Psoas muscle (tissue), 8 donors: ENCODE data around the gene PHACTR3. TPM values are rescaled to one million over a fixed set of nuclear protein-coding genes. Genes with fewer than 3 reads are reported as not detected.

Experiments used
- ATAC-seq, 4 donors: fragments of 200-7000 bp; cut with Tn5 transposase; one replicate each; pipeline ENCODE4 v1.9.1; 2020; ENCODE audit warnings: moderate library complexity in 3 of 4, mild to moderate bottlenecking in 2 of 4
- DNase-seq, 2 donors: peaks; one replicate each; pipeline ENCODE4 v3.0.0-alpha.2; 2020
- H3K27ac ChIP-seq: fragments of 200-600 bp; one replicate; pipeline ENCODE4 v1.8.0; 2022
- H3K27me3 ChIP-seq, 3 donors: fragments of 200-600 bp in 1 of 3; one replicate each; pipeline versions ENCODE4 v1.6.1 to v1.8.0; 2013 to 2022; ENCODE audit warnings: low read length in 2 of 3, mild to moderate bottlenecking in 2 of 3, moderate library complexity in 1 of 3; ENCODE audit not compliant: insufficient read depth in 3 of 3
- H3K36me3 ChIP-seq, 2 donors: fragments of 200-600 bp in 1 of 2; one replicate each; pipeline versions ENCODE4 v1.6.1 to v1.8.0; 2013 to 2022; ENCODE audit warnings: low read depth in 1 of 2, mild to moderate bottlenecking in 1 of 2, moderate library complexity in 1 of 2; ENCODE audit not compliant: insufficient read depth in 1 of 2
- H3K4me1 ChIP-seq: fragments of 200-600 bp; one replicate; pipeline ENCODE4 v1.8.0; 2022
- H3K4me3 ChIP-seq: fragments of 200-600 bp; one replicate; pipeline ENCODE4 v1.8.0; 2022; ENCODE audit warnings: mild to moderate bottlenecking
- H3K9me3 ChIP-seq: fragments of 200-600 bp; one replicate; pipeline ENCODE4 v1.8.0; 2022
- WGBS, 3 donors: extraction: QIAGEN DNeasy Blood & Tissue Kit; methylation state at CpG; one replicate each; pipeline versions ENCODE4 v1.1.6 to v1.1.7; 2013; 5-methylcytosine and 5-hydroxymethylcytosine counted together
- intact Hi-C, 2 donors: fragments of 100-400 bp; cut with DNase I; formaldehyde crosslinking; loops; one replicate each; pipeline versions ENCODE4 v1.11.0 to v1.14.2; 2022
- polyA plus RNA-seq, 3 donors: library from polyadenylated mRNA; stranded (reverse); fragments of 200-250 nt; gene quantifications; one replicate each; pipeline ENCODE4 v1.2.3, GENCODE V29; 2013
- total RNA-seq, 4 donors: library from RNA; stranded (reverse); fragmentation: NEBNext Ultra II Directional in 2 of 4; extraction: Animal tissue kit (Norgen Biotek cat#: 25700) in 2 of 4; gene quantifications; one replicate each; pipeline versions ENCODE4 v1.2.1 to v1.2.4, GENCODE V29; 2021 to 2023
- TF ChIP-seq, protein P1 (sequence below): fragments of 200-600 bp; IDR thresholded peaks from one replicate; pipeline ENCODE4 v1.8.0; 2022; ENCODE audit warnings: antibody characterized with exemption
- donor health status: healthy with polysubstance abuse.
- donor health status: DM: no; HTN: no; CAD: no; lungs with moderate emphysema.
- donor health status: Bipolar disorder and iron deficiency.
- donor health status: healthy.
- donor health status: DM: yes; HTN: yes; CAD: no.
- donor health status: DM: no; HTN: no; CAD: no.
- donor health status: DM: no; HTN: no; CAD: no.
- donor health status: DM: yes; HTN: yes; CAD: no.

Gene PHACTR3
- total and polyA plus RNA-seq, 7 donors, result 0.10 to 0.46 (median 0.15) TPM; not detected in 3

DNA sequence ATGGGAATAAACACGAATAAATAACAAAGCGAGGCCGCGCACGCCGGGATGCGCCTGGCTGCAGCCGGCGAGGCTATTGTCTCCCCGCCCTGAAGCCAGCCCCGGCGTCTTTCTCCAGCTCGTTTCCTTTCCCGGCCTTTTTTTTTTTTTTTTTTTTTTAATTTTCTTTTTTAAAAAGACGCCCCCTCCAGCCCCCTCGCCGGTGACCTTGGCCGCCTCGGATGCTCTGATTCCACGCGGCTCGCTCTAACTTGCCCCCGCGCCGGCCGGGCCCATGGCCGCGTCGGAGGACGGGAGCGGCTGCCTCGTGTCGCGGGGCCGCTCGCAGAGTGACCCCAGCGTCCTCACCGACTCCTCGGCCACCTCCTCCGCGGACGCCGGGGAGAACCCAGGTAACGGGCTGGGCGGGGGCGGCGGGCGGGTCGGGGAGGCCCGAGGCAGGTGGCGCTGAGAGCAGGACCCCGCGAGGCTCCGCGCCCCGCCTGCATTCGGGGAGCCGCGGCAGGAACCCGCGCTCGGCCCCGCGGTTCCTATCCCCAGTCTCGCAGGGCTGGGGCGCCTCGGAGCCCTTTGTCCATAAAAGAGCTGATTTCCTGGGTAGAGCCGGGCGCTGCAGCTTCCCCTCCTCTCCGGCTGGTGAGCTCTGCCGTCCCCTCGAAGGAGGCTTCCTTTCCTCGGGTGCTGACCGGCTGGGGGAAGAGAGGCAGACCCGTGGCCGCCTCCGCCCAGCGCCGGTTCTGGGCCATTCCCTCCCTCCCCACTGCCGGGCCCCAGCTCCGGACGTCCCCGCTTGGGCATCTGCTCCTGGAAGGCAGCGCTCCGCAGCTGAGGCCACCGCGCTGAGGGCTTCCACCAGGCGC, 631 bp downstream of the PHACTR3 start:
- Histone ChIP-seq H3K27ac (no peak overlapping the region), H3K9me3 (no peaks in the 10 kb centered on the region), H3K4me1 (no peaks in the 10 kb centered on the region), H3K36me3 (no peaks in the 10 kb centered on the region), H3K27me3 (peaks cover 0 to 86% (median 10%) of the 10 kb centered on the region in 3 donors), H3K4me3 (no peak overlapping the region)
- TF ChIP-seq, protein P1, sequence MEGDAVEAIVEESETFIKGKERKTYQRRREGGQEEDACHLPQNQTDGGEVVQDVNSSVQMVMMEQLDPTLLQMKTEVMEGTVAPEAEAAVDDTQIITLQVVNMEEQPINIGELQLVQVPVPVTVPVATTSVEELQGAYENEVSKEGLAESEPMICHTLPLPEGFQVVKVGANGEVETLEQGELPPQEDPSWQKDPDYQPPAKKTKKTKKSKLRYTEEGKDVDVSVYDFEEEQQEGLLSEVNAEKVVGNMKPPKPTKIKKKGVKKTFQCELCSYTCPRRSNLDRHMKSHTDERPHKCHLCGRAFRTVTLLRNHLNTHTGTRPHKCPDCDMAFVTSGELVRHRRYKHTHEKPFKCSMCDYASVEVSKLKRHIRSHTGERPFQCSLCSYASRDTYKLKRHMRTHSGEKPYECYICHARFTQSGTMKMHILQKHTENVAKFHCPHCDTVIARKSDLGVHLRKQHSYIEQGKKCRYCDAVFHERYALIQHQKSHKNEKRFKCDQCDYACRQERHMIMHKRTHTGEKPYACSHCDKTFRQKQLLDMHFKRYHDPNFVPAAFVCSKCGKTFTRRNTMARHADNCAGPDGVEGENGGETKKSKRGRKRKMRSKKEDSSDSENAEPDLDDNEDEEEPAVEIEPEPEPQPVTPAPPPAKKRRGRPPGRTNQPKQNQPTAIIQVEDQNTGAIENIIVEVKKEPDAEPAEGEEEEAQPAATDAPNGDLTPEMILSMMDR, result no peak
- no peak for ATAC-seq
- intact Hi-C loops, result no loop called here
- no peak for DNase-seq
- WGBS, 3 donors, result 1 to 2% (median 1%) methylated on average over 55 to 88 of the region's 88 CpGs

DNA sequence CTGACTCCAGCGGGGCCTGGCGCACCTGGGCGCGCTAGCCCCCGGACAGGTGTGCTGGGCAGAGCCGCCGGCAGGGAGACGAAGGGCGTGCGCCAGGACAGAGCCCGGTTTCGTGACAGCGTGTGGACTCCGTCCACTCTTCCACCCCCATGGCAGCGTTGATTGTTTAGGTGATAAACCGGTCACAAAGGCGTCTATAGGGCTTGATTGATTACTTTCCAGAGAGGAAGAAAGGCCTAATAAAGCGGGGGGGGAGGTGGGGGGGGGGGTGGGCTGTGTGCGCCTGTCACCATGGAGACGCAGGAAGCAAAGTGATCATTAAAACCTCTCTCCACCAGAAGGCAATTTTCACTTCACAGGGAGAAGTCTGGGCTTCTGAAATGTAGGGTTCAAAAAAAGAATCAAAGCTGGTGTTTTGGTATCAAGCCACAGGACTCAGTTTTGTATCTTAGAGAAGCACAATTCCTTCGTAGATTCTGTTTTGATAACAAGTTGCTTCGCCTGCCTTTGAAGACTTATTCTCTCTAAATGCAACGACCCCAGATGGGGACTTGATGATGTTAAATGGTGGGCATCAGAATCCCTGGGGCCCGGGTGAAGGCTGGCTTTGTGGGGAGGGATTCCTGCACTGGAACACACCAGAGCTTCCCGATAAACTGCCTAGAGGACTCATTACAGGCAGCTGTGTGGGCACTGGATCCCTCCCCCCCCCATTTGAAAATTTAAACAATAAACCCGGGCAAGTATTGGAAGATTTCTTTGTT, 1.4 kb downstream of the PHACTR3 start:
- H3K27me3 ChIP-seq, result peaks cover 0 to 79% (median 10%) of the 10 kb centered on the region in 3 donors
- WGBS, 3 donors, result 27 to 33% (median 28%) methylated on average over 26 of the region's 26 CpGs
- TF ChIP-seq, protein P1, result no peak
- intact Hi-C loops, result no loop called here
- ATAC-seq (no peak), DNase-seq (no peak)
- no peak overlapping the region for H3K27ac ChIP-seq
- no peaks in the 10 kb centered on the region for H3K4me1 ChIP-seq
- H3K36me3 ChIP-seq, result no peaks in the 10 kb centered on the region
- H3K4me3 ChIP-seq, result no peak overlapping the region
- H3K9me3 ChIP-seq, result no peaks in the 10 kb centered on the region

DNA sequence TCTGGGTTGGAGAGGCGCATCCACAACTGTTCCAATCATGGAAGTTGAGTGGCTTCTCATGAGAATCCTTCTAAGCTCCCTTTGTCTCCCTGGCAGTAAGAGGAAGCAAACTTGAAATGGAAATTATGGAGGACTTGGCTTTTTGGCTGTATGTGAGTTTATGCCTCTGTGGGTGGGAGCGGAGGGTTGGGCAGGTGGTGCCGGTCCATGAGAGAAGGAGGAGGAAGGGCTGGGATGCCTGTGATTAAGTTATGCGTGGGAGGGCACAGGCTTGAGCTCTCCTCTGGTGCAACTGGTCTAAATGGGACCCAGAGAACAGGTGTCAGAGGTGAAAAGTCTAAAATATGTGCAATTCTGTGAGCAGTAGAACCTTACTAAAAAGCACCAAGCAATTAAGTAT, 2.2 kb downstream of the PHACTR3 start:
- Histone ChIP-seq H3K27me3 (peaks cover 0 to 72% (median 10%) of the 10 kb centered on the region in 3 donors), H3K4me3 (no peak overlapping the region), H3K9me3 (no peaks in the 10 kb centered on the region), H3K4me1 (no peaks in the 10 kb centered on the region), H3K27ac (no peak overlapping the region), H3K36me3 (no peaks in the 10 kb centered on the region)
- ATAC-seq (no peak), DNase-seq (no peak)
- intact Hi-C loops, result no loop called here
- TF ChIP-seq, protein P1, result no peak
- 73 to 78% (median 73%) methylated on average over 4 of the region's 4 CpGs for whole genome bisulfite sequencing, 3 donors

DNA sequence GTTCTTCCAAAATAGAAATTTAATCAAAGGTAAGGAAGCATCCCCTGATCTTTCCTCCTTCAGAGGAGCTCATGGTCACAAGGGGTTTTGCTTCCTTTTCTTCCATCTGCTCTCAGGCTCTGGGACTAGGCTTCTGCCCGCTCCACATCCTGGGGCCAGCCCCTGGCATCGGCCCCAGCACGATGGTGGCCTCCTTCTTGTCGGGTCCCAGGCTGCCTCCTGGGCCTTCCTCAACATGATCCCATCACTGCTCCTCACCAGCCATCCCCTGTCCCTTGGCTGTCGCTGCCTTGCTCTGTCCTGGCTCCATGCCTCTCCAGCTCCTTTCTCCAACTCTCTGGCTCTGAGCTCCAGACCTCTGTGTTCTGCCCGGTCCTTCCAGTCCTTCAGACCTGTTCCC, 4.1 kb downstream of the PHACTR3 start:
- ATAC-seq, result no peak
- H3K27ac ChIP-seq, result no peak overlapping the region
- intact Hi-C loops, result no loop called here
- H3K4me1 ChIP-seq, result no peaks in the 10 kb centered on the region
- peaks cover 0 to 58% (median 7%) of the 10 kb centered on the region in 3 donors for H3K27me3 ChIP-seq
- H3K9me3 ChIP-seq, result no peaks in the 10 kb centered on the region
- no peak overlapping the region for H3K4me3 ChIP-seq
- TF ChIP-seq, protein P1, result no peak
- WGBS, 3 donors, result 78 to 85% (median 82%) methylated on average over 6 of the region's 6 CpGs
- no peaks in the 10 kb centered on the region for H3K36me3 ChIP-seq
- no peak for DNase-seq
